H4 (cell line): ENCODE results near the gene PM20D1. TPM values are rescaled to one million over a fixed set of nuclear protein-coding genes. Genes with fewer than 3 reads are reported as not detected.

Source experiments
- total RNA-seq: library from RNA; depleted of rRNA; stranded (reverse); fragments of >200 nt; shearing (Covaris generic); gene quantifications from 2 replicates; pipeline ENCODE4 v1.2.3, GENCODE V29; 2014; rRNA removed

Gene PM20D1
- total RNA-seq, 1 experiment from 2014 or later = not detected

Other genes starting within 250 kb of the PM20D1 start
- gene ELK4, start 218.1 kb downstream of the PM20D1 start, total RNA-seq = 8.6 and 12.8 TPM in 2 replicates
- 4.3 and 7.1 TPM in 2 replicates for gene SLC45A3, start 169.6 kb downstream of the PM20D1 start, total RNA-seq
- gene NUCKS1, start 100.0 kb downstream of the PM20D1 start, total RNA-seq = 179 and 195 TPM in 2 replicates
- 15.5 and 15.8 TPM in 2 replicates for gene RAB29, start 74.7 kb downstream of the PM20D1 start, total RNA-seq
- gene SLC41A1, start 36.9 kb downstream of the PM20D1 start, total RNA-seq = 8.2 and 15.7 TPM in 2 replicates
- gene SLC26A9, start 93.3 kb upstream of the PM20D1 start, total RNA-seq = not detected in 2 replicates
- 1.9 and 3.8 TPM in 2 replicates for gene RAB7B, start 153.3 kb upstream of the PM20D1 start, total RNA-seq
- gene CTSE, start 173.8 kb upstream of the PM20D1 start, total RNA-seq = not detected in 2 replicates
- gene RHEX, start 203.0 kb upstream of the PM20D1 start, total RNA-seq = not detected in 2 replicates